Spleen (tissue), 11 donors: Measurements from ENCODE around the gene EFNB2. TPM values are rescaled to one million over a fixed set of nuclear protein-coding genes. Genes with fewer than 3 reads are reported as not detected.

ENCODE experiments used
- DNase-seq: peaks from one replicate; pipeline ENCODE4 v3.0.0-alpha.2; 2020
- H3K27ac ChIP-seq, 8 donors: fragments of 200-600 bp; sonication (generic) in 7 of 8; 1 replicate in 4 of 8; 2 replicates in 4 of 8; pipeline versions ENCODE4 v1.5.0 to v1.8.0; 2016 to 2021; ENCODE audit warnings: inconsistent platforms in 4 of 8, mild to moderate bottlenecking in 4 of 8, moderate library complexity in 1 of 8
- H3K27me3 ChIP-seq, 7 donors: fragments of 200-600 bp; sonication (generic) in 6 of 7; replicated peaks in 1 of 7; 1 replicate in 4 of 7; 2 replicates in 3 of 7; pipeline versions ENCODE4 v1.5.0 to v1.8.0; 2016 to 2021; ENCODE audit warnings: inconsistent platforms in 3 of 7, mild to moderate bottlenecking in 1 of 7
- H3K36me3 ChIP-seq, 6 donors: fragments of 200-600 bp; sonication (generic) in 5 of 6; 1 replicate in 4 of 6; 2 replicates in 2 of 6; pipeline versions ENCODE4 v1.5.0 to v1.8.0; 2016 to 2021; ENCODE audit warnings: inconsistent platforms in 2 of 6
- H3K4me1 ChIP-seq, 6 donors: fragments of 200-600 bp; sonication (generic) in 5 of 6; 1 replicate in 3 of 6; 2 replicates in 3 of 6; pipeline versions ENCODE4 v1.5.0 to v1.8.0; 2016 to 2021; ENCODE audit warnings: inconsistent platforms in 3 of 6
- H3K4me3 ChIP-seq, 8 donors: fragments of 200-600 bp; sonication (generic) in 7 of 8; 1 replicate in 4 of 8; 2 replicates in 4 of 8; pipeline versions ENCODE4 v1.5.0 to v1.8.0; 2016 to 2021; ENCODE audit warnings: inconsistent platforms in 4 of 8, mild to moderate bottlenecking in 4 of 8, moderate library complexity in 2 of 8
- H3K9me3 ChIP-seq, 8 donors: fragments of 200-600 bp; sonication (generic) in 7 of 8; 1 replicate in 4 of 8; 2 replicates in 4 of 8; pipeline versions ENCODE4 v1.5.0 to v1.8.0; 2016 to 2021; ENCODE audit warnings: inconsistent platforms in 4 of 8
- CTCF ChIP-seq, 11 experiments: fragments of 200-600 bp in 7 of 11; fragments of 450-650 bp in 4 of 11; sonication (generic) in 4 of 11; IDR thresholded peaks in 8 of 11; conservative IDR thresholded peaks in 3 of 11; 1 replicate in 7 of 11; 2 replicates in 4 of 11; pipeline versions ENCODE4 v1.4.0 to v1.8.0; 2016 to 2021; ENCODE audit warnings: antibody characterized with exemption in 11 of 11, inconsistent platforms in 4 of 11, mild to moderate bottlenecking in 1 of 11
- POLR2A ChIP-seq, 3 donors: fragments of 450-650 bp; IDR thresholded peaks; one replicate each; pipeline ENCODE4 v1.5.1; 2017; ENCODE audit warnings: antibody characterized with exemption in 3 of 3, mild to moderate bottlenecking in 1 of 3
- POLR2AphosphoS5 ChIP-seq, 3 donors: sonication (generic); formaldehyde crosslinking; IDR thresholded peaks; one replicate each; pipeline ENCODE4 v1.5.1; 2017; ENCODE audit warnings: antibody characterized with exemption in 3 of 3
- WGBS, 5 donors: extraction: QIAGEN DNeasy Blood & Tissue Kit in 3 of 5; methylation state at CpG; one replicate each; pipeline versions ENCODE4 v1.1.5 to v1.1.7; 2013 to 2018; 5-methylcytosine and 5-hydroxymethylcytosine counted together
- intact Hi-C: fragments of 100-400 bp; cut with DNase I; formaldehyde crosslinking; loops from one replicate; pipeline ENCODE4 v1.15.0; 2023; ENCODE audit warnings: low total_unique reads
- polyA plus RNA-seq, 3 donors: library from polyadenylated mRNA; stranded (reverse); fragments of 200-250 nt; gene quantifications; one replicate each; pipeline ENCODE4 v1.2.1, GENCODE V29; 2013
- total RNA-seq, 7 donors: library from RNA; depleted of rRNA in 3 of 7; stranded (reverse); fragments of >200 nt in 3 of 7; fragmentation: NEBNext Ultra II Directional in 4 of 7; extraction: Animal tissue kit (Norgen Biotek cat#: 25700) in 4 of 7; gene quantifications; one replicate each; pipeline versions ENCODE4 v1.1.0 to v1.2.1, GENCODE V29; 2016 to 2021
- donor health status: healthy with polysubstance abuse.
- donor health status: DM: no; HTN: no; CAD: no; lungs with moderate emphysema.
- donor health status: DM: no; HTN: no; CAD: no.
- donor health status: Bipolar disorder and iron deficiency.
- donor health status: healthy.
- donor health status: DM: no; HTN: no; CAD: no.
- donor health status: DM: yes; HTN: yes; CAD: no.

EFNB2 gene
- total and polyA plus RNA-seq, 10 donors = 2.9 to 22.9 (median 16.0) TPM

- intact Hi-C loops = no loop called here
- no peaks in the 10 kb centered on the region for H3K9me3 ChIP-seq
- 79 to 89% (median 82%) methylated on average over 15 of the region's 15 CpGs for WGBS, 5 donors
- no peaks in the 10 kb centered on the region for H3K4me1 ChIP-seq
- peaks cover 0 to 5% (median 0%) of the 10 kb centered on the region in 7 donors for H3K27me3 ChIP-seq
- no peak overlapping the region for H3K4me3 ChIP-seq
- H3K36me3 ChIP-seq = no peaks in the 10 kb centered on the region
- no peak overlapping the region for H3K27ac ChIP-seq
- TF ChIP-seq POLR2AphosphoS5 (IDR thresholded peaks at IDR 0.05) = no peak
- TF ChIP-seq CTCF (IDR thresholded peaks at IDR 0.05 in 8 of 11, conservative IDR thresholded peaks at IDR 0.05 in 3 of 11) = no peak
- no peak for TF ChIP-seq POLR2A (IDR thresholded peaks at IDR 0.05)
- no peak for DNase-seq
Measured at GRCh38 chr13:106514928-106515634, 20.4 kb downstream of the EFNB2 start.

GRCh38 chr13:106513025-106513983, 22.2 kb downstream of the EFNB2 start:
- intact Hi-C loops = no loop called here
- no peak for DNase-seq
- H3K27ac ChIP-seq = no peak overlapping the region
- no peaks in the 10 kb centered on the region for H3K36me3 ChIP-seq
- H3K4me1 ChIP-seq = peaks cover 0 to under 1% (median 0%) of the 10 kb centered on the region in 6 donors
- no peak overlapping the region for H3K4me3 ChIP-seq
- WGBS, 5 donors = 77 to 85% (median 78%) methylated on average over 8 of the region's 8 CpGs
- no peak for TF ChIP-seq POLR2AphosphoS5 (IDR thresholded peaks at IDR 0.05)
- TF ChIP-seq POLR2A (IDR thresholded peaks at IDR 0.05) = no peak
- TF ChIP-seq CTCF (IDR thresholded peaks at IDR 0.05 in 8 of 11, conservative IDR thresholded peaks at IDR 0.05 in 3 of 11) = no peak
- H3K9me3 ChIP-seq = no peaks in the 10 kb centered on the region
- peaks cover 0 to 5% (median 0%) of the 10 kb centered on the region in 7 donors for H3K27me3 ChIP-seq

- no peak overlapping the region for H3K27ac ChIP-seq
- peaks cover 0 to 7% (median 0%) of the 10 kb centered on the region in 6 donors for H3K4me1 ChIP-seq
- no peaks in the 10 kb centered on the region for H3K36me3 ChIP-seq
- DNase-seq = no peak
- TF ChIP-seq POLR2AphosphoS5 (IDR thresholded peaks at IDR 0.05) (no peak), POLR2A (IDR thresholded peaks at IDR 0.05) (no peak), CTCF (IDR thresholded peaks at IDR 0.05 in 8 of 11, conservative IDR thresholded peaks at IDR 0.05 in 3 of 11) (no peak)
- intact Hi-C loops = no loop called here
- 36 to 62% (median 52%) methylated on average over 11 of the region's 11 CpGs for WGBS, 5 donors
- H3K9me3 ChIP-seq = no peaks in the 10 kb centered on the region
- no peak overlapping the region for H3K4me3 ChIP-seq
- peaks cover 0 to 3% (median 0%) of the 10 kb centered on the region in 7 donors for H3K27me3 ChIP-seq
Measured at GRCh38 chr13:106507560-106508274, 27.7 kb downstream of the EFNB2 start.
